A549 (cell line): ENCODE data around the gene RBM47. TPM values are rescaled to one million over a fixed set of nuclear protein-coding genes. Genes with fewer than 3 reads are reported as not detected.
A peak's percentile ranks its signal among the peaks of the same experiment; 100 is the strongest.

Source experiments
- ATAC-seq, 2 experiments: fragments of 200-7000 bp in 1 of 2; fragments of >200 bp in 1 of 2; cut with Nextera tagmentation in 1 of 2; cut with Tn5 transposase in 1 of 2; 3 replicates each; pipeline versions ENCODE4 v1.8.0 to v1.9.1; 2018 to 2020; ENCODE audit warnings: mild to moderate bottlenecking in 1 of 2, moderate library complexity in 1 of 2
- CTCF ChIA-PET: fragments of 300-600 bp; sonication (Branson Sonifier 250); formaldehyde crosslinking; extraction: SDS; loops from one replicate; lab custom pipeline; 2021; ENCODE audit warnings: antibody characterized with exemption, inconsistent platforms; lab: Yijun Ruan, JAX
- POLR2A ChIA-PET: fragments of 350-600 bp; formaldehyde crosslinking; extraction: SDS; loops from one replicate; lab custom pipeline; 2021; ENCODE audit warnings: antibody characterized with exemption, inconsistent platforms; lab: Yijun Ruan, JAX
- DNase-seq, 2 experiments: peaks; one replicate each; pipeline versions ENCODE4 v3.0.0 to v3.0.0-alpha.2; 2011 to 2016; ENCODE audit warnings: low read depth in 1 of 2, low spot score in 1 of 2
- FAIRE-seq: peaks from 2 replicates; lab custom pipeline; 2011; peaks lifted over from hg19 to GRCh38; lab: Jason Lieb, UNC
- H3K27ac ChIP-seq, 2 experiments: fragments of >200 bp; sonication (Bioruptor Twin); formaldehyde crosslinking; 3 replicates each; pipeline ENCODE4 v1.5.1; 2016 to 2017
- H3K4me1 ChIP-seq: fragments of >200 bp; sonication (Bioruptor Twin); formaldehyde crosslinking; 3 replicates; pipeline ENCODE4 v1.6.1; 2016
- H3K4me2 ChIP-seq: fragments of >200 bp; sonication (Bioruptor Twin); formaldehyde crosslinking; 3 replicates; pipeline ENCODE4 v1.6.1; 2016
- H3K4me3 ChIP-seq: fragments of >200 bp; sonication (Bioruptor Twin); formaldehyde crosslinking; 3 replicates; pipeline ENCODE4 v1.5.1; 2016
- H3K9me3 ChIP-seq: fragments of >200 bp; sonication (Bioruptor Twin); formaldehyde crosslinking; 3 replicates; pipeline ENCODE4 v1.6.1; 2016
- ATOH8 ChIP-seq: fragments of 250-450 bp; sonication (Bioruptor Pico); IDR thresholded peaks from 2 replicates; pipeline ENCODE4 v1.5.0; 2020; ENCODE audit warnings: low read depth, mild to moderate bottlenecking, moderate library complexity
- CEBPB ChIP-seq, 2 experiments: fragments of >200 bp in 1 of 2; sonication (Bioruptor Twin) in 1 of 2; formaldehyde crosslinking in 1 of 2; IDR thresholded peaks; 2 replicates each; pipeline ENCODE4 v1.6.1; 2012 to 2016
- EHF ChIP-seq: fragments of 250-450 bp; sonication (Bioruptor Pico); IDR thresholded peaks from 2 replicates; pipeline ENCODE4 v1.5.0; 2020; ENCODE audit warnings: mild to moderate bottlenecking
- FOSB ChIP-seq: fragments of 250-450 bp; sonication (Bioruptor Pico); IDR thresholded peaks from 2 replicates; pipeline ENCODE4 v1.5.0; 2020; ENCODE audit warnings: mild to moderate bottlenecking, moderate library complexity
- FOSL2 ChIP-seq, 2 experiments: fragments of 450-650 bp in 1 of 2; fragments of >200 bp in 1 of 2; sonication (Bioruptor Twin) in 1 of 2; formaldehyde crosslinking; IDR thresholded peaks; 2 replicates each; pipeline versions ENCODE4 v1.5.0 to v1.6.1; 2016 to 2020; ENCODE audit warnings: mild to moderate bottlenecking in 1 of 2, moderate library complexity in 1 of 2
- FOXS1 ChIP-seq: fragments of 250-450 bp; sonication (Bioruptor Pico); IDR thresholded peaks from 2 replicates; pipeline ENCODE4 v1.5.0; 2020; ENCODE audit warnings: mild to moderate bottlenecking, moderate library complexity
- HES2 ChIP-seq: fragments of >200 bp; sonication (Bioruptor Twin); formaldehyde crosslinking; IDR thresholded peaks from 2 replicates; pipeline ENCODE4 v1.6.1; 2016
- HEYL ChIP-seq: fragments of 250-450 bp; sonication (Bioruptor Pico); IDR thresholded peaks from 2 replicates; pipeline ENCODE4 v1.8.0; 2021; ENCODE audit warnings: mild to moderate bottlenecking, moderate library complexity
- HMGXB4 ChIP-seq: fragments of 250-450 bp; sonication (Bioruptor Pico); IDR thresholded peaks from 2 replicates; pipeline ENCODE4 v1.5.0; 2021; ENCODE audit warnings: mild to moderate bottlenecking, moderate library complexity, borderline replicate concordance
- HOXA7 ChIP-seq: fragments of 250-450 bp; sonication (Bioruptor Pico); IDR thresholded peaks from 2 replicates; pipeline ENCODE4 v1.5.0; 2020; ENCODE audit warnings: mild to moderate bottlenecking, moderate library complexity
- HOXB13 ChIP-seq: fragments of 250-450 bp; sonication (Bioruptor Pico); IDR thresholded peaks from 2 replicates; pipeline ENCODE4 v1.5.0; 2020; ENCODE audit warnings: low read depth, mild to moderate bottlenecking, moderate library complexity
- HOXB5 ChIP-seq: fragments of 250-450 bp; sonication (Bioruptor Pico); IDR thresholded peaks from 2 replicates; pipeline ENCODE4 v1.5.0; 2020; ENCODE audit warnings: mild to moderate bottlenecking, moderate library complexity
- JUN ChIP-seq, 2 experiments: fragments of >200 bp; sonication (Bioruptor Twin); formaldehyde crosslinking; IDR thresholded peaks; 2 replicates in 1 of 2; 3 replicates in 1 of 2; pipeline ENCODE4 v1.6.1; 2016 to 2017
- MAX ChIP-seq: IDR thresholded peaks from 2 replicates; pipeline ENCODE4 v1.6.1; 2012
- NPAS2 ChIP-seq: fragments of 250-450 bp; sonication (Bioruptor Pico); IDR thresholded peaks from 2 replicates; pipeline ENCODE4 v1.8.0; 2022; ENCODE audit warnings: mild to moderate bottlenecking, moderate library complexity, borderline replicate concordance
- PHF8 ChIP-seq: fragments of 200-600 bp; sonication (generic); IDR thresholded peaks from 2 replicates; pipeline ENCODE4 v1.6.1; 2016; ENCODE audit warnings: low read depth, mild to moderate bottlenecking, antibody characterized with exemption, moderate library complexity, borderline replicate concordance
- RARB ChIP-seq: fragments of 250-450 bp; sonication (Bioruptor Pico); IDR thresholded peaks from 2 replicates; pipeline ENCODE4 v1.8.0; 2021; ENCODE audit warnings: mild to moderate bottlenecking, moderate library complexity
- RFX5 ChIP-seq: fragments of 450-650 bp; IDR thresholded peaks from 2 replicates; pipeline ENCODE4 v1.7.1; 2014; ENCODE audit warnings: antibody characterized with exemption, mild to moderate bottlenecking, moderate library complexity
- RNF2 ChIP-seq: fragments of 200-600 bp; sonication (generic); IDR thresholded peaks from 2 replicates; pipeline ENCODE4 v1.6.1; 2016; ENCODE audit warnings: low read depth, mild to moderate bottlenecking, antibody characterized with exemption, moderate library complexity, borderline replicate concordance
- TFCP2L1 ChIP-seq: fragments of 250-450 bp; sonication (Bioruptor Pico); IDR thresholded peaks from 2 replicates; pipeline ENCODE4 v1.5.0; 2021; ENCODE audit warnings: mild to moderate bottlenecking
- TP53 ChIP-seq: fragments of 250-450 bp; sonication (Bioruptor Pico); IDR thresholded peaks from 2 replicates; pipeline ENCODE4 v1.5.0; 2021; ENCODE audit warnings: mild to moderate bottlenecking, moderate library complexity
- ZNF302 ChIP-seq: fragments of 250-450 bp; sonication (Bioruptor Pico); IDR thresholded peaks from 2 replicates; pipeline ENCODE4 v1.9.0; 2021; ENCODE audit warnings: inconsistent platforms, mild to moderate bottlenecking, moderate library complexity
- ZSCAN20 ChIP-seq: fragments of 250-450 bp; sonication (Bioruptor Pico); IDR thresholded peaks from 2 replicates; pipeline ENCODE4 v1.8.0; 2022; ENCODE audit warnings: mild to moderate bottlenecking, moderate library complexity
- WGBS: methylation state at CpG from one replicate; pipeline ENCODE4 v1.1.6; 2017; ENCODE audit errors: missing lambda C conversion rate; 5-methylcytosine and 5-hydroxymethylcytosine counted together
- polyA plus RNA-seq, 4 experiments: library from polyadenylated mRNA; depleted of rRNA in 3 of 4; stranded (reverse); fragments of >200 nt; fragmentation: RNase III in 1 of 4; extraction: RNeasy Plus Mini Kit Qiagen cat#74134 plus additional on column Dnase treatment in 1 of 4; gene quantifications; 2 replicates in 3 of 4; 3 replicates in 1 of 4; pipeline ENCODE4 v1.2.3, GENCODE V29; 2011 to 2017

Gene RBM47
- polyA plus RNA-seq, 2 of the 4 experiments (the other 2 are of a cell fraction): 38.1 to 43.3 TPM

GRCh38 chr4:40579983-40580382 lies 49.7 kb downstream of the RBM47 start:
- DNase-seq (peak in 1 of 2 experiments; percentile 52), ATAC-seq (no peak), FAIRE-seq (peak; percentile 39)
- ChIA-PET POLR2A (no interaction called here), CTCF (interaction anchor here (0.6 to 0.7 kb wide), 2 partner anchors 209 to 220 kb away, joined by 3 read pairs; no protein-coding TSS in a partner anchor)
- no peak overlapping the region for H3K4me3 ChIP-seq
- no peak for TF ChIP-seq HOXB13 (CRISPR knock-in tag)
- TF ChIP-seq FOSL2 (IDR thresholded peaks at IDR 0.05): no peak
- TF ChIP-seq FOSL2 (CRISPR knock-in tag; IDR thresholded peaks at IDR 0.05): peak; percentile 78
- 0 out of 2 replicates have a peak, but pooled peaks have one; percentile 42 for TF ChIP-seq MAX
- no peak for TF ChIP-seq RNF2
- 21% methylated on average over 3 of the region's 3 CpGs for WGBS
- peak overlapping the region; percentile 42 for H3K4me2 ChIP-seq
- no peaks in the 10 kb centered on the region for H3K9me3 ChIP-seq
- H3K27ac ChIP-seq: peak overlapping the region; percentile 84 to 86
- peaks cover 70% of the 10 kb centered on the region for H3K4me1 ChIP-seq

GRCh38 chr4:40577588-40578253 lies 51.9 kb downstream of the RBM47 start:
- Histone ChIP-seq H3K9me3 (no peaks in the 10 kb centered on the region), H3K4me1 (peaks cover 61% of the 10 kb centered on the region), H3K27ac (peak overlapping the region; percentile 84 to 86), H3K4me3 (no peak overlapping the region), H3K4me2 (peak overlapping the region; percentile 75)
- DNase-seq (no peak), ATAC-seq (no peak), FAIRE-seq (no peak)
- peak; percentile 98 for TF ChIP-seq ATOH8 (CRISPR knock-in tag)
- peak; percentile 87 for TF ChIP-seq FOSB
- no peak for TF ChIP-seq RNF2
- TF ChIP-seq FOXS1 (CRISPR knock-in tag): peak; percentile 98
- TF ChIP-seq HMGXB4 (CRISPR knock-in tag): peak; percentile 96
- TF ChIP-seq RFX5: no peak
- peak; percentile 60; the same call in 1 of the 2 replicates for TF ChIP-seq RARB (CRISPR knock-in tag)
- peak; percentile 91 for TF ChIP-seq HOXA7 (CRISPR knock-in tag)
- no peak for TF ChIP-seq CEBPB (IDR thresholded peaks at IDR 0.05)
- TF ChIP-seq NPAS2 (CRISPR knock-in tag): 0 out of 2 replicates have a peak, but pooled peaks have one; percentile 23
- TF ChIP-seq HEYL (CRISPR knock-in tag): peak; percentile 98; the same call in 1 of the 2 replicates
- TF ChIP-seq HES2: no peak
- peak; percentile 98 for TF ChIP-seq HOXB5 (CRISPR knock-in tag)
- TF ChIP-seq HOXB13 (CRISPR knock-in tag): peak; percentile 99
- TF ChIP-seq EHF (CRISPR knock-in tag): peak; percentile 98
- TF ChIP-seq ZSCAN20 (CRISPR knock-in tag): peak; percentile 96
- peak; percentile 20; the same call in 1 of the 2 replicates for TF ChIP-seq TFCP2L1 (CRISPR knock-in tag)
- no peak for TF ChIP-seq JUN (IDR thresholded peaks at IDR 0.05)
- peak; percentile 91 for TF ChIP-seq TP53 (CRISPR knock-in tag)
- TF ChIP-seq ZNF302 (CRISPR knock-in tag): peak; percentile 96
- TF ChIP-seq PHF8: no peak
- WGBS: 57% methylated on average over 5 of the region's 5 CpGs
- ChIA-PET CTCF (interaction anchor here (0.6 to 2.3 kb wide), 4 partner anchors 11 to 174 kb away, joined by 3 to 12 read pairs (median 5); no protein-coding TSS in a partner anchor), POLR2A (interaction anchor here (1.1 to 1.7 kb wide), 4 partner anchors 95 to 522 kb away, joined by 3 to 7 read pairs (median 4); partner anchors contain the start of gene N4BP2)
